ENCODE measurements around the gene RETREG3. TPM values are rescaled to one million over a fixed set of nuclear protein-coding genes. Genes with fewer than 3 reads are reported as not detected.
"Not testable (repeated sequence)": the region's sequence is repeated elsewhere in the genome, so short reads cannot be mapped to it uniquely, and the experiment has no call there.

RETREG3 gene
- total and polyA plus RNA-seq, 2 experiments from 2014 or later, result 48.0 to 56.4 TPM

GRCh38 chr17:42547001-42547461 is 62.1 kb downstream of the RETREG3 start:
- H3K4me1 ChIP-seq (ENCODE audit: low read depth), result no peaks in the 10 kb centered on the region

GRCh38 chr17:42545755-42546505 is 63.2 kb downstream of the RETREG3 start:
- DNase-seq (ENCODE audit: low read depth in 1 of 2, low spot score in 1 of 2); H3K4me3 ChIP-seq; H3K36me3 ChIP-seq; H3K27ac ChIP-seq; H3K9me3 ChIP-seq (ENCODE audit: low read depth); H3K4me1 ChIP-seq (ENCODE audit: low read depth); H3K27me3 ChIP-seq: not testable (repeated sequence)

More at GRCh38 chr17:42547001-42547461, 62.1 kb downstream of the RETREG3 start:
- Histone ChIP-seq H3K27ac (no peak overlapping the region), H3K36me3 (peaks cover 2% of the 10 kb centered on the region), H3K4me3 (no peak overlapping the region), H3K27me3 (no peaks in the 10 kb centered on the region), H3K9me3 (ENCODE audit: low read depth) (no peaks in the 10 kb centered on the region)
- TF ChIP-seq CTCF (IDR thresholded peaks at IDR 0.05; ENCODE audit: low read depth, low read length), result no peak
- no peak for DNase-seq (ENCODE audit: low read depth in 1 of 2, low spot score in 1 of 2)

GRCh38 chr17:42544874-42545283 is 64.3 kb downstream of the RETREG3 start:
- H3K36me3 ChIP-seq, result peaks cover 2% of the 10 kb centered on the region
- TF ChIP-seq CTCF (IDR thresholded peaks at IDR 0.05; ENCODE audit: low read depth, low read length), result no peak
- DNase-seq (ENCODE audit: low read depth in 1 of 2, low spot score in 1 of 2), result no peak

GRCh38 chr17:42543190-42544079 is 65.7 kb downstream of the RETREG3 start:
- H3K27ac ChIP-seq, result no peak overlapping the region
- H3K4me3 ChIP-seq, result no peak overlapping the region
- no peak for TF ChIP-seq CTCF (IDR thresholded peaks at IDR 0.05; ENCODE audit: low read depth, low read length)
- DNase-seq (ENCODE audit: low read depth in 1 of 2, low spot score in 1 of 2), result no peak
- H3K9me3 ChIP-seq (ENCODE audit: low read depth), result no peaks in the 10 kb centered on the region
- no peaks in the 10 kb centered on the region for H3K27me3 ChIP-seq
- H3K36me3 ChIP-seq, result peaks cover 2% of the 10 kb centered on the region
- no peaks in the 10 kb centered on the region for H3K4me1 ChIP-seq (ENCODE audit: low read depth)

More at GRCh38 chr17:42544874-42545283, 64.3 kb downstream of the RETREG3 start:
- Histone ChIP-seq H3K27me3 (no peaks in the 10 kb centered on the region), H3K4me1 (ENCODE audit: low read depth) (no peaks in the 10 kb centered on the region), H3K4me3 (no peak overlapping the region), H3K9me3 (ENCODE audit: low read depth) (no peaks in the 10 kb centered on the region), H3K27ac (no peak overlapping the region)

- no peaks in the 10 kb centered on the region for H3K9me3 ChIP-seq (ENCODE audit: low read depth)
- no peaks in the 10 kb centered on the region for H3K4me1 ChIP-seq (ENCODE audit: low read depth)
- H3K27ac ChIP-seq, result no peak overlapping the region
- H3K4me3 ChIP-seq, result no peak overlapping the region
- DNase-seq (ENCODE audit: low read depth in 1 of 2, low spot score in 1 of 2), result no peak
- TF ChIP-seq CTCF (IDR thresholded peaks at IDR 0.05; ENCODE audit: low read depth, low read length), result no peak
- peaks cover 2% of the 10 kb centered on the region for H3K36me3 ChIP-seq
- H3K27me3 ChIP-seq, result no peaks in the 10 kb centered on the region
Observed at GRCh38 chr17:42541041-42541833, 67.9 kb downstream of the RETREG3 start.

GRCh38 chr17:42540558-42540957 is 68.6 kb downstream of the RETREG3 start:
- H3K4me3 ChIP-seq; H3K27me3 ChIP-seq; H3K27ac ChIP-seq; H3K9me3 ChIP-seq (ENCODE audit: low read depth); H3K36me3 ChIP-seq; H3K4me1 ChIP-seq (ENCODE audit: low read depth); DNase-seq (ENCODE audit: low read depth in 1 of 2, low spot score in 1 of 2): not testable (repeated sequence)

All from cardiac muscle cell (in vitro differentiated cells and primary cell).